H9 (cell line): ENCODE measurements around the gene CCL20. TPM values are rescaled to one million over a fixed set of nuclear protein-coding genes. Genes with fewer than 3 reads are reported as not detected.

Source experiments
- DNase-seq: peaks from one replicate; pipeline ENCODE4 v3.0.0-alpha.2; 2017
- H2AFZ ChIP-seq: one replicate; pipeline ENCODE4 v1.6.1; 2013; ENCODE audit warnings: mild to moderate bottlenecking, low read length, control low read depth, moderate library complexity
- H2AK5ac ChIP-seq: 2 replicates; pipeline ENCODE4 v1.6.1; 2013; ENCODE audit warnings: low read length, control low read depth, mixed read lengths; ENCODE audit not compliant: insufficient read length
- H2BK120ac ChIP-seq: one replicate; pipeline ENCODE4 v1.6.1; 2013; ENCODE audit warnings: low read depth, mild to moderate bottlenecking, low read length, control low read depth, inconsistent platforms; ENCODE audit not compliant: poor library complexity, severe bottlenecking
- H2BK12ac ChIP-seq: 2 replicates; pipeline ENCODE4 v1.6.1; 2013; ENCODE audit warnings: low read length, control low read depth, mixed read lengths, low read depth; ENCODE audit not compliant: insufficient read length
- H2BK15ac ChIP-seq: 2 replicates; pipeline ENCODE4 v1.6.1; 2013; ENCODE audit warnings: low read depth, low read length, control low read depth
- H2BK20ac ChIP-seq: one replicate; pipeline ENCODE4 v1.6.1; 2013; ENCODE audit warnings: low read depth, mild to moderate bottlenecking, low read length, control low read depth, inconsistent platforms; ENCODE audit not compliant: poor library complexity, severe bottlenecking
- H2BK5ac ChIP-seq: 2 replicates; pipeline ENCODE4 v1.6.1; 2013; ENCODE audit warnings: low read length, control low read depth, mixed read lengths; ENCODE audit not compliant: insufficient read length
- H3K14ac ChIP-seq: 2 replicates; pipeline ENCODE4 v1.6.1; 2013; ENCODE audit warnings: low read length, control low read depth; ENCODE audit not compliant: insufficient read depth
- H3K18ac ChIP-seq: 2 replicates; pipeline ENCODE4 v1.6.1; 2013; ENCODE audit warnings: low read depth, mild to moderate bottlenecking, mixed read lengths, low read length, control low read depth; ENCODE audit not compliant: insufficient read length
- H3K23ac ChIP-seq: 2 replicates; pipeline ENCODE4 v1.6.1; 2013; ENCODE audit warnings: low read length, control low read depth, mixed read lengths, low read depth; ENCODE audit not compliant: insufficient read length
- H3K23me2 ChIP-seq: 2 replicates; pipeline ENCODE4 v1.6.1; 2013; ENCODE audit warnings: low read depth, mild to moderate bottlenecking, mixed read lengths, low read length, control low read depth; ENCODE audit not compliant: insufficient read length, poor library complexity, severe bottlenecking
- H3K27ac ChIP-seq: 2 replicates; pipeline ENCODE4 v1.5.1; 2013; ENCODE audit warnings: low read length, control low read depth, mixed read lengths, low read depth; ENCODE audit not compliant: insufficient read length
- H3K27me3 ChIP-seq: 2 replicates; pipeline ENCODE4 v1.6.1; 2013; ENCODE audit warnings: low read length, control low read depth, inconsistent platforms; ENCODE audit not compliant: insufficient read depth
- H3K4ac ChIP-seq: 2 replicates; pipeline ENCODE4 v1.6.1; 2013; ENCODE audit warnings: low read depth, mild to moderate bottlenecking, control low read depth, inconsistent platforms, low read length, moderate library complexity
- H3K4me1 ChIP-seq: 2 replicates; pipeline ENCODE4 v1.6.1; 2013; ENCODE audit warnings: low read length, control low read depth, inconsistent platforms; ENCODE audit not compliant: insufficient read depth
- H3K4me2 ChIP-seq: 2 replicates; pipeline ENCODE4 v1.6.1; 2013; ENCODE audit warnings: low read length, control low read depth, mixed read lengths; ENCODE audit not compliant: insufficient read length, insufficient read depth
- H3K56ac ChIP-seq: 2 replicates; pipeline ENCODE4 v1.6.1; 2013; ENCODE audit warnings: low read depth, mild to moderate bottlenecking, mixed read lengths, low read length, control low read depth; ENCODE audit not compliant: insufficient read length
- H3K79me1 ChIP-seq: 2 replicates; pipeline ENCODE4 v1.6.1; 2013; ENCODE audit warnings: low read depth, mild to moderate bottlenecking, moderate library complexity, low read length, control low read depth, inconsistent platforms; ENCODE audit not compliant: insufficient read depth, poor library complexity, severe bottlenecking
- H3K79me2 ChIP-seq: 2 replicates; pipeline ENCODE4 v1.6.1; 2013; ENCODE audit warnings: low read length, control low read depth, inconsistent platforms; ENCODE audit not compliant: insufficient read depth
- H3K9ac ChIP-seq: 2 replicates; pipeline ENCODE4 v1.6.1; 2013; ENCODE audit warnings: low read length, control low read depth, mixed read lengths; ENCODE audit not compliant: insufficient read length; ENCODE audit errors: extremely low read depth
- H3K9me3 ChIP-seq: one replicate; pipeline ENCODE4 v1.6.1; 2013; ENCODE audit warnings: low read depth, low read length, inconsistent platforms; ENCODE audit not compliant: control insufficient read depth
- H3T11ph ChIP-seq: one replicate; pipeline ENCODE4 v1.6.1; 2013; ENCODE audit warnings: mild to moderate bottlenecking, low read length, control low read depth, inconsistent platforms
- H4K20me1 ChIP-seq: one replicate; pipeline ENCODE4 v1.6.1; 2013; ENCODE audit not compliant: control insufficient read depth, insufficient read length, insufficient read depth
- H4K5ac ChIP-seq: 2 replicates; pipeline ENCODE4 v1.6.1; 2013; ENCODE audit warnings: low read depth, mild to moderate bottlenecking, mixed read lengths, low read length, control low read depth; ENCODE audit not compliant: insufficient read length
- H4K8ac ChIP-seq: replicated peaks from 2 replicates; pipeline ENCODE4 v1.6.1; 2013; ENCODE audit warnings: low read length, control low read depth, mixed read lengths, low read depth; ENCODE audit not compliant: insufficient read length
- H4K91ac ChIP-seq: 2 replicates; pipeline ENCODE4 v1.6.1; 2013; ENCODE audit warnings: low read depth, mild to moderate bottlenecking, moderate library complexity, mixed read lengths, low read length, control low read depth; ENCODE audit not compliant: insufficient read length
- H3K27ac Mint-ChIP-seq, 3 experiments: 2 replicates in 2 of 3; 3 replicates in 1 of 3; pipeline ENCODE4 v1.8.0; 2020 to 2021; ENCODE audit warnings: mixed read lengths in 3 of 3, mild to moderate bottlenecking in 1 of 3, moderate library complexity in 1 of 3
- H3K27me3 Mint-ChIP-seq: 2 replicates; pipeline ENCODE4 v1.8.0; 2021; ENCODE audit warnings: low read depth, mild to moderate bottlenecking, moderate library complexity, mixed read lengths
- H3K36me3 Mint-ChIP-seq, 3 experiments: 2 replicates in 2 of 3; 3 replicates in 1 of 3; pipeline ENCODE4 v1.8.0; 2020 to 2021; ENCODE audit warnings: low read depth in 3 of 3, mixed read lengths in 3 of 3; ENCODE audit not compliant: insufficient read depth in 1 of 3
- H3K4me1 Mint-ChIP-seq, 2 experiments: 2 replicates each; pipeline ENCODE4 v1.8.0; 2020; ENCODE audit warnings: mixed read lengths in 2 of 2
- H3K4me3 Mint-ChIP-seq, 2 experiments: 2 replicates in 1 of 2; 3 replicates in 1 of 2; pipeline ENCODE4 v1.8.0; 2020 to 2021; ENCODE audit warnings: mild to moderate bottlenecking in 2 of 2, mixed read lengths in 2 of 2, moderate library complexity in 1 of 2
- H3K9me3 Mint-ChIP-seq, 2 experiments: 2 replicates in 1 of 2; 3 replicates in 1 of 2; pipeline ENCODE4 v1.8.0; 2020; ENCODE audit warnings: mild to moderate bottlenecking in 2 of 2, mixed read lengths in 2 of 2, moderate library complexity in 1 of 2
- WGBS: extraction: QIAGEN DNeasy Blood & Tissue Kit; methylation state at CpG from one replicate; pipeline ENCODE4 v1.1.7; 2013; ENCODE audit warnings: missing lambda C conversion rate, low lambda C conversion rate, mixed read lengths; ENCODE audit not compliant: insufficient read length; ENCODE audit errors: extremely low coverage; 5-methylcytosine and 5-hydroxymethylcytosine counted together
- total RNA-seq: library from RNA; stranded (reverse); gene quantifications from 2 replicates; pipeline ENCODE4 v1.2.1, GENCODE V29; 2021
- TF ChIP-seq, protein P1 (sequence below): fragments of 200-600 bp; sonication (generic); conservative IDR thresholded peaks from 3 replicates; pipeline ENCODE4 v1.8.0; 2021; ENCODE audit warnings: antibody characterized with exemption, mild to moderate bottlenecking

The CCL20 gene
- total RNA-seq, 1 experiment from 2014 or later: not detected

- H3K9me3 Mint-ChIP-seq: no peaks in the 10 kb centered on the region
- H3K27me3 Mint-ChIP-seq: no peaks in the 10 kb centered on the region
- DNase-seq: no peak
- H3K56ac ChIP-seq: no peak overlapping the region
- no peak overlapping the region for H3K27ac Mint-ChIP-seq
- H3K79me1 ChIP-seq: no peaks in the 10 kb centered on the region
- no peaks in the 10 kb centered on the region for H3K79me2 ChIP-seq
- H3K23me2 ChIP-seq: no peaks in the 10 kb centered on the region
- TF ChIP-seq, protein P1, sequence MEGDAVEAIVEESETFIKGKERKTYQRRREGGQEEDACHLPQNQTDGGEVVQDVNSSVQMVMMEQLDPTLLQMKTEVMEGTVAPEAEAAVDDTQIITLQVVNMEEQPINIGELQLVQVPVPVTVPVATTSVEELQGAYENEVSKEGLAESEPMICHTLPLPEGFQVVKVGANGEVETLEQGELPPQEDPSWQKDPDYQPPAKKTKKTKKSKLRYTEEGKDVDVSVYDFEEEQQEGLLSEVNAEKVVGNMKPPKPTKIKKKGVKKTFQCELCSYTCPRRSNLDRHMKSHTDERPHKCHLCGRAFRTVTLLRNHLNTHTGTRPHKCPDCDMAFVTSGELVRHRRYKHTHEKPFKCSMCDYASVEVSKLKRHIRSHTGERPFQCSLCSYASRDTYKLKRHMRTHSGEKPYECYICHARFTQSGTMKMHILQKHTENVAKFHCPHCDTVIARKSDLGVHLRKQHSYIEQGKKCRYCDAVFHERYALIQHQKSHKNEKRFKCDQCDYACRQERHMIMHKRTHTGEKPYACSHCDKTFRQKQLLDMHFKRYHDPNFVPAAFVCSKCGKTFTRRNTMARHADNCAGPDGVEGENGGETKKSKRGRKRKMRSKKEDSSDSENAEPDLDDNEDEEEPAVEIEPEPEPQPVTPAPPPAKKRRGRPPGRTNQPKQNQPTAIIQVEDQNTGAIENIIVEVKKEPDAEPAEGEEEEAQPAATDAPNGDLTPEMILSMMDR: no peak
- no peak overlapping the region for H4K8ac ChIP-seq
- H3K4me1 ChIP-seq: peaks cover 2% of the 10 kb centered on the region; the same call in 1 of the 2 replicates
- H3K9me3 ChIP-seq: no peaks in the 10 kb centered on the region
- H3K36me3 Mint-ChIP-seq: no peaks in the 10 kb centered on the region
- H2BK120ac ChIP-seq: no peak overlapping the region
- no peak overlapping the region for H3K23ac ChIP-seq
- no peaks in the 10 kb centered on the region for H3K27me3 ChIP-seq
- no peak overlapping the region for H3K27ac ChIP-seq
- peaks cover 17 to 30% of the 10 kb centered on the region in 2 experiments for H3K4me1 Mint-ChIP-seq
- no peak overlapping the region for H4K91ac ChIP-seq
- no peak overlapping the region for H3K9ac ChIP-seq
- no peak overlapping the region for H2BK20ac ChIP-seq
- H3K14ac ChIP-seq: no peak overlapping the region
- no peak overlapping the region for H3K4ac ChIP-seq
- H3K4me2 ChIP-seq: no peak overlapping the region
- no peak overlapping the region for H3K18ac ChIP-seq
- H3T11ph ChIP-seq: no peak overlapping the region
- WGBS: no CpG with 5 or more reads among the region's 2 CpGs
- H2BK12ac ChIP-seq: no peak overlapping the region
- no peak overlapping the region for H4K5ac ChIP-seq
- H2BK15ac ChIP-seq: no peak overlapping the region
- no peak overlapping the region for H2AFZ ChIP-seq
- H3K4me3 Mint-ChIP-seq: no peak overlapping the region
- no peak overlapping the region for H2BK5ac ChIP-seq
- H4K20me1 ChIP-seq: no peaks in the 10 kb centered on the region
- H2AK5ac ChIP-seq: no peak overlapping the region
Observed at GRCh38 chr2:227861011-227861410, 47.4 kb downstream of the CCL20 start.
